Activated naive CD4-positive, alpha-beta T cell treated with anti-CD3 and anti-CD28 coated beads, Interleukin-2, amount 10 ng/mL, durations not matched to agents 7 days and 5 days (primary cell): ENCODE results near the gene CDKN2A.

ENCODE experiments used
- CTCF ChIA-PET: fragments of 350-600 bp; sonication (Branson Sonifier 250); formaldehyde crosslinking; loops from one replicate; lab custom pipeline; 2021; ENCODE audit warnings: antibody characterized with exemption; lab: Charles Lee
- DNase-seq: peaks from one replicate; pipeline ENCODE4 v3.0.0-alpha.2; 2020
- H3K27ac Mint-ChIP-seq: one replicate; pipeline ENCODE4 v1.8.0; 2021; ENCODE audit warnings: mild to moderate bottlenecking, moderate library complexity, mixed read lengths
- H3K27me3 Mint-ChIP-seq: one replicate; pipeline ENCODE4 v1.8.0; 2021; ENCODE audit warnings: mild to moderate bottlenecking, mixed read lengths
- H3K36me3 Mint-ChIP-seq: one replicate; pipeline ENCODE4 v1.8.0; 2021; ENCODE audit warnings: mixed read lengths
- H3K4me1 Mint-ChIP-seq: one replicate; pipeline ENCODE4 v1.8.0; 2021; ENCODE audit warnings: mixed read lengths
- H3K4me3 Mint-ChIP-seq: one replicate; pipeline ENCODE4 v1.8.0; 2021; ENCODE audit warnings: mild to moderate bottlenecking, moderate library complexity, mixed read lengths
- H3K9me3 Mint-ChIP-seq: one replicate; pipeline ENCODE4 v1.8.0; 2021; ENCODE audit warnings: mixed read lengths

CDKN2A gene

GRCh38 chr9:21935631-21936030 lies 58.6 kb downstream of the CDKN2A start:
- no peak for DNase-seq
- H3K4me3 Mint-ChIP-seq = no peak overlapping the region
- H3K36me3 Mint-ChIP-seq = peaks cover 8% of the 10 kb centered on the region
- no peaks in the 10 kb centered on the region for H3K4me1 Mint-ChIP-seq
- peaks cover 4% of the 10 kb centered on the region for H3K27me3 Mint-ChIP-seq
- H3K9me3 Mint-ChIP-seq = no peaks in the 10 kb centered on the region
- CTCF ChIA-PET = no interaction called here
- no peak overlapping the region for H3K27ac Mint-ChIP-seq

GRCh38 chr9:21933865-21934264 lies 60.3 kb downstream of the CDKN2A start:
- H3K4me1 Mint-ChIP-seq = no peaks in the 10 kb centered on the region
- CTCF ChIA-PET = no interaction called here
- H3K36me3 Mint-ChIP-seq = peaks cover 8% of the 10 kb centered on the region
- peaks cover 4% of the 10 kb centered on the region for H3K27me3 Mint-ChIP-seq
- DNase-seq = no peak
- H3K4me3 Mint-ChIP-seq = no peak overlapping the region
- no peaks in the 10 kb centered on the region for H3K9me3 Mint-ChIP-seq
- no peak overlapping the region for H3K27ac Mint-ChIP-seq

- no peaks in the 10 kb centered on the region for H3K9me3 Mint-ChIP-seq
- no peak overlapping the region for H3K27ac Mint-ChIP-seq
- no peak overlapping the region for H3K4me3 Mint-ChIP-seq
- peaks cover 8% of the 10 kb centered on the region for H3K36me3 Mint-ChIP-seq
- H3K4me1 Mint-ChIP-seq = no peaks in the 10 kb centered on the region
- peaks cover 3% of the 10 kb centered on the region for H3K27me3 Mint-ChIP-seq
- CTCF ChIA-PET = no interaction called here
- DNase-seq = no peak
These were observed 60.9 kb downstream of the CDKN2A start for GRCh38 chr9:21933281-21933680.

- H3K27ac Mint-ChIP-seq = no peak overlapping the region
- CTCF ChIA-PET = no interaction called here
- H3K9me3 Mint-ChIP-seq = no peaks in the 10 kb centered on the region
- no peaks in the 10 kb centered on the region for H3K27me3 Mint-ChIP-seq
- DNase-seq = no peak
- H3K4me3 Mint-ChIP-seq = no peak overlapping the region
- no peaks in the 10 kb centered on the region for H3K4me1 Mint-ChIP-seq
- H3K36me3 Mint-ChIP-seq = peaks cover 8% of the 10 kb centered on the region
These were observed 62.8 kb downstream of the CDKN2A start for GRCh38 chr9:21931428-21931827.

- no peaks in the 10 kb centered on the region for H3K27me3 Mint-ChIP-seq
- H3K9me3 Mint-ChIP-seq = peaks cover 2% of the 10 kb centered on the region
- CTCF ChIA-PET = interaction anchor here (0.5 kb wide), 1 partner anchor 19 kb away, joined by 3 read pairs; no protein-coding TSS in a partner anchor
- no peak for DNase-seq
- no peaks in the 10 kb centered on the region for H3K4me1 Mint-ChIP-seq
- no peak overlapping the region for H3K4me3 Mint-ChIP-seq
- no peak overlapping the region for H3K27ac Mint-ChIP-seq
- H3K36me3 Mint-ChIP-seq = peaks cover 6% of the 10 kb centered on the region
These were observed 66.4 kb downstream of the CDKN2A start for GRCh38 chr9:21927752-21928151.

GRCh38 chr9:21923694-21924093 lies 70.5 kb downstream of the CDKN2A start:
- Mint-ChIP-seq H3K9me3 (peaks cover 9% of the 10 kb centered on the region), H3K27me3 (no peaks in the 10 kb centered on the region), H3K4me1 (peaks cover 26% of the 10 kb centered on the region), H3K27ac (no peak overlapping the region), H3K36me3 (peaks cover 16% of the 10 kb centered on the region), H3K4me3 (no peak overlapping the region)
- DNase-seq = no peak
- CTCF ChIA-PET = no interaction called here

- Mint-ChIP-seq H3K36me3 (peaks cover 25% of the 10 kb centered on the region), H3K9me3 (peaks cover 23% of the 10 kb centered on the region), H3K4me1 (peaks cover 36% of the 10 kb centered on the region), H3K27me3 (no peaks in the 10 kb centered on the region), H3K4me3 (peak overlapping the region; percentile 29), H3K27ac (peak overlapping the region; percentile 88)
- CTCF ChIA-PET = interaction anchor here (0.9 kb wide), 1 partner anchor 102 kb away, joined by 3 read pairs; no protein-coding TSS in a partner anchor
- DNase-seq = peak; percentile 32
These were observed 74.5 kb downstream of the CDKN2A start for GRCh38 chr9:21919377-21920362.
